Measurements from ENCODE around the gene HDDC3. TPM values are rescaled to one million over a fixed set of nuclear protein-coding genes. Genes with fewer than 3 reads are reported as not detected.

HDDC3 gene
- total RNA-seq, 1 experiment from 2014 or later = 13.3 TPM

DNA sequence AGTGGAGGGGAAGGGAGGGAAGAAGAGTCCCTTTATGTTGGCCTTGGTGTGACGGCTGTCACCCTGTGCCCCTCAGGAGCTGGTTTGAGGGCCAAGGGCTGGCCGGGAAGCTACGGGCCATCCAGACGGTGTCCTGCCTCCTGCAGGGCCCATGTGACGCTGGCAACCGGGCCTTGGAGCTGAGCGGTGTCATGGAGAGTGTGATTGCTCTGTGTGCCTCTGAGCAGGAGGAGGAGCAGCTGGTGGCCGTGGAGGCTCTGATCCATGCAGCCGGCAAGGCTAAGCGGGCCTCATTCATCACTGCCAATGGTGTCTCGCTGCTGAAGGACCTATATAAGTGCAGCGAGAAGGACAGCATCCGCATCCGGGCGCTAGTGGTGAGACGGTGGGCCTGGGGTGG lies 14.2 kb upstream of the HDDC3 start:
- Histone ChIP-seq H2BK120ac (ENCODE audit: low read depth, low read length, poor library complexity, severe bottlenecking) (no peak overlapping the region), H2BK12ac (ENCODE audit: insufficient read length, low read depth, low read length) (no peak overlapping the region), H3K18ac (ENCODE audit: insufficient read length, low read depth, low read length) (no peak overlapping the region), H3K27ac (ENCODE audit: insufficient read length, low read depth, low read length) (no peak overlapping the region), H3K4ac (ENCODE audit: low read depth, low read length) (no peak overlapping the region), H3K9me3 (ENCODE audit: control insufficient read depth, low read depth, low read length) (no peaks in the 10 kb centered on the region), H2AK5ac (ENCODE audit: insufficient read length, low read length) (no peak overlapping the region), H2AFZ (ENCODE audit: low read length) (no peak overlapping the region), H3T11ph (ENCODE audit: low read length) (no peak overlapping the region), H2BK15ac (ENCODE audit: low read depth, low read length) (no peak overlapping the region), H3K23ac (ENCODE audit: insufficient read length, low read depth, low read length) (no peak overlapping the region), H2BK20ac (ENCODE audit: low read depth, low read length, poor library complexity, severe bottlenecking) (no peak overlapping the region), H3K4me1 (ENCODE audit: insufficient read depth, low read length) (no peaks in the 10 kb centered on the region), H3K14ac (ENCODE audit: insufficient read depth, low read length) (no peak overlapping the region), H3K56ac (ENCODE audit: insufficient read length, low read depth, low read length) (no peak overlapping the region), H4K91ac (ENCODE audit: insufficient read length, low read depth, low read length) (no peak overlapping the region), H3K4me2 (ENCODE audit: insufficient read depth, insufficient read length, low read length) (no peak overlapping the region), H3K79me2 (ENCODE audit: insufficient read depth, low read length) (no peaks in the 10 kb centered on the region), H4K20me1 (ENCODE audit: control insufficient read depth, insufficient read depth, insufficient read length) (no peaks in the 10 kb centered on the region), H3K27me3 (ENCODE audit: insufficient read depth, low read length) (no peaks in the 10 kb centered on the region), H3K79me1 (ENCODE audit: insufficient read depth, low read depth, low read length, poor library complexity, severe bottlenecking) (no peaks in the 10 kb centered on the region), H3K23me2 (ENCODE audit: insufficient read length, low read depth, low read length, poor library complexity, severe bottlenecking) (peaks cover 3% of the 10 kb centered on the region), H3K9ac (ENCODE audit: extremely low read depth, insufficient read length, low read length) (no peak overlapping the region), H2BK5ac (ENCODE audit: insufficient read length, low read length) (no peak overlapping the region), H4K8ac (replicated peaks; ENCODE audit: insufficient read length, low read depth, low read length) (no peak overlapping the region), H4K5ac (ENCODE audit: insufficient read length, low read depth, low read length) (no peak overlapping the region)
- peaks cover 39 to 87% (median 68%) of the 10 kb centered on the region in 3 experiments; a peak in 6 of 7 replicates for H3K36me3 Mint-ChIP-seq (ENCODE audit: insufficient read depth in 1 of 3, low read depth in 3 of 3)
- H3K9me3 Mint-ChIP-seq = no peaks in the 10 kb centered on the region
- no peaks in the 10 kb centered on the region for H3K4me1 Mint-ChIP-seq
- H3K27ac Mint-ChIP-seq = no peak overlapping the region
- DNase-seq = no peak
- TF ChIP-seq, protein P1, sequence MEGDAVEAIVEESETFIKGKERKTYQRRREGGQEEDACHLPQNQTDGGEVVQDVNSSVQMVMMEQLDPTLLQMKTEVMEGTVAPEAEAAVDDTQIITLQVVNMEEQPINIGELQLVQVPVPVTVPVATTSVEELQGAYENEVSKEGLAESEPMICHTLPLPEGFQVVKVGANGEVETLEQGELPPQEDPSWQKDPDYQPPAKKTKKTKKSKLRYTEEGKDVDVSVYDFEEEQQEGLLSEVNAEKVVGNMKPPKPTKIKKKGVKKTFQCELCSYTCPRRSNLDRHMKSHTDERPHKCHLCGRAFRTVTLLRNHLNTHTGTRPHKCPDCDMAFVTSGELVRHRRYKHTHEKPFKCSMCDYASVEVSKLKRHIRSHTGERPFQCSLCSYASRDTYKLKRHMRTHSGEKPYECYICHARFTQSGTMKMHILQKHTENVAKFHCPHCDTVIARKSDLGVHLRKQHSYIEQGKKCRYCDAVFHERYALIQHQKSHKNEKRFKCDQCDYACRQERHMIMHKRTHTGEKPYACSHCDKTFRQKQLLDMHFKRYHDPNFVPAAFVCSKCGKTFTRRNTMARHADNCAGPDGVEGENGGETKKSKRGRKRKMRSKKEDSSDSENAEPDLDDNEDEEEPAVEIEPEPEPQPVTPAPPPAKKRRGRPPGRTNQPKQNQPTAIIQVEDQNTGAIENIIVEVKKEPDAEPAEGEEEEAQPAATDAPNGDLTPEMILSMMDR (conservative IDR thresholded peaks at IDR 0.05) = no peak
- no peak overlapping the region for H3K4me3 Mint-ChIP-seq
- WGBS (ENCODE audit: extremely low coverage, insufficient read length, low lambda C conversion rate) = no CpG with 5 or more reads among the region's 16 CpGs
- H3K27me3 Mint-ChIP-seq (ENCODE audit: low read depth) = no peaks in the 10 kb centered on the region
